SK-N-DZ (cell line): ENCODE measurements around the gene TRAK1.

ENCODE experiments used
- DNase-seq: peaks from one replicate; pipeline ENCODE4 v3.0.0-alpha.2; 2015; ENCODE audit warnings: low spot score
- small RNA-seq, 2 experiments: library from RNA; depleted of rRNA; stranded (forward); fragments of <200 nt; gene quantifications; one replicate each; pipeline ENCODE3, GENCODE V24; 2014

TRAK1 gene

DNA sequence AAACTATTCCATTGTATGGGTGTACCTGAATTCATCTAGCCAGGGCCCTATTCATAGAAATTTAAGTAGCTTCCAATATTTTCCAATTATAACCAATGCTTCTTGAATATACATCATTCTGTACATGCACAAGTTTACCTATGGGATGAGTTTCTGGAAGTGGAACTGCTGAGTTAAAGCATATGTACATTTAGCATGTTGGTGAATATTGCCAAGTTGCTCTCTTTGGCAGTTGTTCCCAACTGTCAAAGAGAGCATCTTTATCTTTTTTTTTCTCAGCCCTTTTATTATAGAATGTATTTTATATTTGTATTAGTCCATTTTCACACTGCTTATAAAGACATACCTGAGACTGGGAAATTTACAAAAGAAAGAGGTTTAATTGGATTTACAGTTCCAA is 183.1 kb downstream of the TRAK1 start:
- DNase-seq, result no peak

DNA sequence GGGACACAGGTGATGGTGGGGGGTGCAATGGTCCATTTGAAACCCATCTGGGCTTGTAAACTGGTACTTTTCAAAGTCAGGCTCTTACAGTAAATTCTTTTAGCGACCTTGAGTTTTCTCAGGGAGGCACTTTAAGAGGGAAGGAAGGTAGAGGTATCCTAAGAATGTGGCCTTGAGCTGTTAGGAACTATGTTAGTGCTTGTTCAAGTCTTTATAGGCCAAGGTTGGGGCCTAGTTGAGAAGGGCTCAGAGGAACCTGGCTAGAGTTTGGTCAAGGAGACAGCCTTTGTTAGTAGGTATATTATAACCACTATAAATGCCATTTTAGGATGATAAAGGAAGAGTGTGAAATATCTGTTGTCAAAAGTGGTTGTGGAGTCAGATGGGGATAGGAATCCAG is 184.1 kb downstream of the TRAK1 start:
- DNase-seq, result no peak

Small RNAs within 50 kb of the gene (small RNA-seq; reads per million reads assigned to genes)
- gene RNU4-78P, result 0.03 to 0.09 reads per million in 2 experiments
